ENCODE measurements around the gene IRS2. TPM values are rescaled to one million over a fixed set of nuclear protein-coding genes. Genes with fewer than 3 reads are reported as not detected.

Gene IRS2
- total RNA-seq, 3 donors from 2014 or later: 25.8 to 38.2 (median 29.5) TPM

- no peaks in the 10 kb centered on the region for H3K9me3 ChIP-seq
- H3K36me3 ChIP-seq: no peaks in the 10 kb centered on the region
- DNase-seq (ENCODE audit: low spot score in 2 of 2): peak in 1 of 2 donors; percentile 39
- no peaks in the 10 kb centered on the region for H3K4me1 ChIP-seq
- H3K27me3 ChIP-seq: no peaks in the 10 kb centered on the region
- no peak overlapping the region for H3K4me3 ChIP-seq
- no peak overlapping the region for H3K27ac ChIP-seq
- TF ChIP-seq POLR2AphosphoS5 (IDR thresholded peaks at IDR 0.05): no peak
- TF ChIP-seq POLR2A (IDR thresholded peaks at IDR 0.05): no peak
- TF ChIP-seq CTCF (IDR thresholded peaks at IDR 0.05): no peak
- intact Hi-C loops (cut with DNase I; ENCODE audit: low total_unique reads): no loop called here
These were observed 48.1 kb downstream of the IRS2 start for GRCh38 chr13:109738298-109738746.

GRCh38 chr13:109737606-109738005 lies 48.8 kb downstream of the IRS2 start:
- Histone ChIP-seq H3K36me3 (no peaks in the 10 kb centered on the region), H3K4me3 (no peak overlapping the region), H3K27me3 (no peaks in the 10 kb centered on the region), H3K27ac (no peak overlapping the region), H3K9me3 (no peaks in the 10 kb centered on the region), H3K4me1 (no peaks in the 10 kb centered on the region)
- no peak for DNase-seq (ENCODE audit: low spot score in 2 of 2)
- intact Hi-C loops (cut with DNase I; ENCODE audit: low total_unique reads): no loop called here
- no peak for TF ChIP-seq POLR2AphosphoS5 (IDR thresholded peaks at IDR 0.05)
- no peak for TF ChIP-seq CTCF (IDR thresholded peaks at IDR 0.05)
- no peak for TF ChIP-seq POLR2A (IDR thresholded peaks at IDR 0.05)

GRCh38 chr13:109737046-109737573 lies 49.3 kb downstream of the IRS2 start:
- no peak overlapping the region for H3K27ac ChIP-seq
- DNase-seq (ENCODE audit: low spot score in 2 of 2): no peak
- TF ChIP-seq CTCF (IDR thresholded peaks at IDR 0.05) (no peak), POLR2AphosphoS5 (IDR thresholded peaks at IDR 0.05) (no peak), POLR2A (IDR thresholded peaks at IDR 0.05) (no peak)

GRCh38 chr13:109735436-109735966 lies 50.9 kb downstream of the IRS2 start:
- H3K36me3 ChIP-seq: no peaks in the 10 kb centered on the region
- no peak for TF ChIP-seq POLR2AphosphoS5 (IDR thresholded peaks at IDR 0.05)
- TF ChIP-seq CTCF (IDR thresholded peaks at IDR 0.05): no peak
- TF ChIP-seq POLR2A (IDR thresholded peaks at IDR 0.05): no peak
- no peak for DNase-seq (ENCODE audit: low spot score in 2 of 2)
- H3K27ac ChIP-seq: no peak overlapping the region
- H3K9me3 ChIP-seq: no peaks in the 10 kb centered on the region
- no peak overlapping the region for H3K4me3 ChIP-seq
- H3K27me3 ChIP-seq: no peaks in the 10 kb centered on the region
- H3K4me1 ChIP-seq: no peaks in the 10 kb centered on the region
- intact Hi-C loops (cut with DNase I; ENCODE audit: low total_unique reads): no loop called here

More at GRCh38 chr13:109737046-109737573, 49.3 kb downstream of the IRS2 start:
- H3K4me1 ChIP-seq: no peaks in the 10 kb centered on the region
- H3K36me3 ChIP-seq: no peaks in the 10 kb centered on the region
- no peaks in the 10 kb centered on the region for H3K9me3 ChIP-seq
- no peak overlapping the region for H3K4me3 ChIP-seq
- H3K27me3 ChIP-seq: no peaks in the 10 kb centered on the region
- intact Hi-C loops (cut with DNase I; ENCODE audit: low total_unique reads): no loop called here

GRCh38 chr13:109734002-109734785 lies 52.2 kb downstream of the IRS2 start:
- H3K27ac ChIP-seq: no peak overlapping the region
- intact Hi-C loops (cut with DNase I; ENCODE audit: low total_unique reads): no loop called here
- TF ChIP-seq POLR2AphosphoS5 (IDR thresholded peaks at IDR 0.05) (no peak), POLR2A (IDR thresholded peaks at IDR 0.05) (no peak), CTCF (IDR thresholded peaks at IDR 0.05) (no peak)
- no peaks in the 10 kb centered on the region for H3K9me3 ChIP-seq
- H3K36me3 ChIP-seq: no peaks in the 10 kb centered on the region
- no peaks in the 10 kb centered on the region for H3K4me1 ChIP-seq
- no peaks in the 10 kb centered on the region for H3K27me3 ChIP-seq
- H3K4me3 ChIP-seq: no peak overlapping the region
- DNase-seq (ENCODE audit: low spot score in 2 of 2): no peak

Data from breast epithelium (tissue), 4 donors.